ENCODE results near the gene PTGER2. TPM values are rescaled to one million over a fixed set of nuclear protein-coding genes. Genes with fewer than 3 reads are reported as not detected.
A peak's percentile ranks its signal among the peaks of the same experiment; 100 is the strongest.

Gene PTGER2
- polyA plus RNA-seq, 1 experiment, result 70.7 TPM

- Histone ChIP-seq H3K27me3 (ENCODE audit: control insufficient read depth, insufficient read depth, low read length) (no peaks in the 10 kb centered on the region), H3K9me3 (ENCODE audit: control insufficient read depth, insufficient read depth, low read length) (no peaks in the 10 kb centered on the region), H3K4me3 (ENCODE audit: low read depth, low read length) (peak overlapping the region; percentile 67), H3K27ac (ENCODE audit: low read depth, low read length) (peak overlapping the region; percentile 11)
- DNase-seq (ENCODE audit: low read depth, low spot score), result no peak
- CTCF ChIA-PET, result no interaction called here
- POLR2A ChIA-PET, result no interaction called here
- TF ChIP-seq, protein P1, sequence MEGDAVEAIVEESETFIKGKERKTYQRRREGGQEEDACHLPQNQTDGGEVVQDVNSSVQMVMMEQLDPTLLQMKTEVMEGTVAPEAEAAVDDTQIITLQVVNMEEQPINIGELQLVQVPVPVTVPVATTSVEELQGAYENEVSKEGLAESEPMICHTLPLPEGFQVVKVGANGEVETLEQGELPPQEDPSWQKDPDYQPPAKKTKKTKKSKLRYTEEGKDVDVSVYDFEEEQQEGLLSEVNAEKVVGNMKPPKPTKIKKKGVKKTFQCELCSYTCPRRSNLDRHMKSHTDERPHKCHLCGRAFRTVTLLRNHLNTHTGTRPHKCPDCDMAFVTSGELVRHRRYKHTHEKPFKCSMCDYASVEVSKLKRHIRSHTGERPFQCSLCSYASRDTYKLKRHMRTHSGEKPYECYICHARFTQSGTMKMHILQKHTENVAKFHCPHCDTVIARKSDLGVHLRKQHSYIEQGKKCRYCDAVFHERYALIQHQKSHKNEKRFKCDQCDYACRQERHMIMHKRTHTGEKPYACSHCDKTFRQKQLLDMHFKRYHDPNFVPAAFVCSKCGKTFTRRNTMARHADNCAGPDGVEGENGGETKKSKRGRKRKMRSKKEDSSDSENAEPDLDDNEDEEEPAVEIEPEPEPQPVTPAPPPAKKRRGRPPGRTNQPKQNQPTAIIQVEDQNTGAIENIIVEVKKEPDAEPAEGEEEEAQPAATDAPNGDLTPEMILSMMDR (IDR thresholded peaks at IDR 0.05; ENCODE audit: low read depth, low read length), result no peak
Observed at GRCh38 chr14:52315355-52315718, 1.2 kb downstream of the PTGER2 start.

GRCh38 chr14:52318062-52318461 lies 4.0 kb downstream of the PTGER2 start:
- Histone ChIP-seq H3K27ac (ENCODE audit: low read depth, low read length) (no peak overlapping the region), H3K9me3 (ENCODE audit: control insufficient read depth, insufficient read depth, low read length) (peaks cover 2% of the 10 kb centered on the region; the same call in 1 of the 2 replicates), H3K27me3 (ENCODE audit: control insufficient read depth, insufficient read depth, low read length) (no peaks in the 10 kb centered on the region), H3K4me3 (ENCODE audit: low read depth, low read length) (peak overlapping the region; percentile 67)
- CTCF ChIA-PET, result interaction anchor here (1.0 to 2.2 kb wide), 5 partner anchors 13 to 322 kb away, joined by 3 to 6 read pairs (median 3); no protein-coding TSS in a partner anchor
- TF ChIP-seq, protein P1 (IDR thresholded peaks at IDR 0.05; ENCODE audit: low read depth, low read length), result no peak
- DNase-seq (ENCODE audit: low read depth, low spot score), result no peak
- POLR2A ChIA-PET, result interaction anchor here (0.8 kb wide), 1 partner anchor 139 kb away, joined by 4 read pairs; no protein-coding TSS in a partner anchor

GRCh38 chr14:52318826-52319645 lies 4.9 kb downstream of the PTGER2 start:
- Histone ChIP-seq H3K9me3 (ENCODE audit: control insufficient read depth, insufficient read depth, low read length) (peaks cover 2% of the 10 kb centered on the region; the same call in 1 of the 2 replicates), H3K27ac (ENCODE audit: low read depth, low read length) (no peak overlapping the region), H3K4me3 (ENCODE audit: low read depth, low read length) (peak overlapping the region; percentile 67), H3K27me3 (ENCODE audit: control insufficient read depth, insufficient read depth, low read length) (no peaks in the 10 kb centered on the region)
- ChIA-PET POLR2A (no interaction called here), CTCF (interaction anchor here (0.6 to 2.2 kb wide), 3 partner anchors 18 to 147 kb away, joined by 3 to 6 read pairs (median 4); no protein-coding TSS in a partner anchor)
- TF ChIP-seq, protein P1 (IDR thresholded peaks at IDR 0.05; ENCODE audit: low read depth, low read length), result no peak
- DNase-seq (ENCODE audit: low read depth, low spot score), result no peak

DNA sequence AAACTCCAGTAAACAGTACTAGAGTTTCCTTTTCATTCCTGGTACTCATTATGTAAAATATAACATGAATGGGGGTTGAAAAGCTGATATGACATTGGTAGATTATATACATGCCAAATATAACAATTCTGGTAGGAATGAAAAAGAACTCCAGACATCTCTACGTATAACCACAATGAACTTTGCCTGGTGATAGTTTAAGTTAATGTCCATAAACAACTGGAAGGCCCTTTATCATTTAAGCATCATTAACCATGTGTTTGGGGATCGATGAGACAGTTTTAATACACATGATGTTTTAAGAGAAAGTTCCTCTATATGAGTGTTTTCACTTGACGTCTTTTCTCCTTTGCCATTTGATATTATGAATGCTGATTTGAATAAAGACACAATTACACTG lies 5.8 kb downstream of the PTGER2 start:
- ChIA-PET CTCF (interaction anchor here (1.0 to 1.1 kb wide), 2 partner anchors 20 to 21 kb away, joined by 3 to 4 read pairs; no protein-coding TSS in a partner anchor), POLR2A (no interaction called here)
- Histone ChIP-seq H3K4me3 (ENCODE audit: low read depth, low read length) (peak overlapping the region; percentile 2; the same call in 1 of the 2 replicates), H3K9me3 (ENCODE audit: control insufficient read depth, insufficient read depth, low read length) (peaks cover 2% of the 10 kb centered on the region; the same call in 1 of the 2 replicates), H3K27me3 (ENCODE audit: control insufficient read depth, insufficient read depth, low read length) (no peaks in the 10 kb centered on the region), H3K27ac (ENCODE audit: low read depth, low read length) (no peak overlapping the region)
- TF ChIP-seq, protein P1 (IDR thresholded peaks at IDR 0.05; ENCODE audit: low read depth, low read length), result no peak
- no peak for DNase-seq (ENCODE audit: low read depth, low spot score)

DNA sequence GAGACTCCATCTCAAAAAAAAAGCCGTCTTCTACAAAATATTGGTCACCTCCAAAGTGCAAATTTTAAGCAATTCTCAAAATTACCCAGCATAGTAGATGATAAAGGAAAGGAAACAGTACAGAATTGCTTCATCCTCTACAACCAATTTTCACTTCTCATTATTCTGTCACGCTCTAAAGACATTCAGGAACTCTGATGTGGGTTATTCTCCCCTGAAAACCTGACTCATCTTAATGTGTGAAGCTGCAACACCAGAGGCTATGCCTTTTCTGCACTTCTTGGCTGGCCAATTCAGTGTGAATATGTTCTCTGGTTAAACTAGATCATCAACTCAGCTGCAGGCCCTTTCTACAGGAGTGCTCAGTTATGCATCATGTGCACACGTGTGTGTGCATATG lies 11.0 kb downstream of the PTGER2 start:
- ChIA-PET POLR2A (interaction anchor here (0.6 to 1.0 kb wide), 2 partner anchors 8 to 133 kb away, joined by 3 read pairs; no protein-coding TSS in a partner anchor), CTCF (interaction anchor here (1.2 kb wide), 1 partner anchor 8 kb away, joined by 3 read pairs; no protein-coding TSS in a partner anchor)
- no peak for DNase-seq (ENCODE audit: low read depth, low spot score)
- no peaks in the 10 kb centered on the region for H3K27me3 ChIP-seq (ENCODE audit: control insufficient read depth, insufficient read depth, low read length)
- H3K27ac ChIP-seq (ENCODE audit: low read depth, low read length), result no peak overlapping the region
- H3K9me3 ChIP-seq (ENCODE audit: control insufficient read depth, insufficient read depth, low read length), result peaks cover 2% of the 10 kb centered on the region; the same call in 1 of the 2 replicates
- H3K4me3 ChIP-seq (ENCODE audit: low read depth, low read length), result no peak overlapping the region
- TF ChIP-seq, protein P1 (IDR thresholded peaks at IDR 0.05; ENCODE audit: low read depth, low read length), result no peak
